WTC11 (cell line): ENCODE measurements around the gene SRPK1. TPM values are rescaled to one million over a fixed set of nuclear protein-coding genes. Genes with fewer than 3 reads are reported as not detected.

ENCODE experiments used
- ATAC-seq: fragments of 200-7000 bp; cut with Tn5 transposase; 2 replicates; pipeline ENCODE4 v1.10.0; 2021; ENCODE audit warnings: mild to moderate bottlenecking, moderate library complexity
- CTCF ChIA-PET: fragments of 300-600 bp; sonication (Branson Sonifier 250); formaldehyde crosslinking; loops from one replicate; lab custom pipeline; 2021; ENCODE audit warnings: antibody characterized with exemption; lab: Charles Lee
- POLR2A ChIA-PET: fragments of 350-600 bp; sonication (Branson Sonifier 250); formaldehyde crosslinking; loops from one replicate; lab custom pipeline; 2021; ENCODE audit warnings: antibody characterized with exemption; lab: Charles Lee
- DNase-seq: peaks from one replicate; pipeline ENCODE4 v3.0.0; 2021; ENCODE audit warnings: low spot score
- H3K27ac Mint-ChIP-seq: 2 replicates; pipeline ENCODE4 v1.8.0; 2021; ENCODE audit warnings: mixed read lengths
- H3K27me3 Mint-ChIP-seq: 2 replicates; pipeline ENCODE4 v1.8.0; 2021; ENCODE audit warnings: low read depth, mild to moderate bottlenecking, moderate library complexity, mixed read lengths
- H3K36me3 Mint-ChIP-seq: 2 replicates; pipeline ENCODE4 v1.8.0; 2021; ENCODE audit warnings: mixed read lengths
- H3K4me1 Mint-ChIP-seq: 2 replicates; pipeline ENCODE4 v1.8.0; 2022; ENCODE audit warnings: mixed read lengths
- H3K4me3 Mint-ChIP-seq: 2 replicates; pipeline ENCODE4 v1.8.0; 2021; ENCODE audit warnings: mild to moderate bottlenecking, moderate library complexity, mixed read lengths
- H3K9me3 Mint-ChIP-seq: 2 replicates; pipeline ENCODE4 v1.8.0; 2021; ENCODE audit warnings: mixed read lengths
- CREM ChIP-seq: sonication (generic); formaldehyde crosslinking; IDR thresholded peaks from 2 replicates; pipeline ENCODE4 v1.8.1; 2022; ENCODE audit warnings: mild to moderate bottlenecking, missing genetic modification reagents, moderate library complexity
- ETV6 ChIP-seq: sonication (generic); formaldehyde crosslinking; IDR thresholded peaks from 2 replicates; pipeline ENCODE4 v1.8.1; 2022; ENCODE audit warnings: mild to moderate bottlenecking, missing genetic modification reagents
- HMGA2 ChIP-seq: fragments of 250-450 bp; sonication (Bioruptor Pico); IDR thresholded peaks from 2 replicates; pipeline ENCODE4 v1.4.0; 2021; ENCODE audit warnings: mild to moderate bottlenecking, moderate library complexity
- JUN ChIP-seq: sonication (generic); formaldehyde crosslinking; IDR thresholded peaks from 2 replicates; pipeline ENCODE4 v1.8.0; 2023; ENCODE audit warnings: mild to moderate bottlenecking, missing genetic modification reagents
- KAT7 ChIP-seq: sonication (generic); formaldehyde crosslinking; IDR thresholded peaks from 2 replicates; pipeline ENCODE4 v1.8.1; 2023; ENCODE audit warnings: missing genetic modification reagents, mild to moderate bottlenecking, borderline replicate concordance
- NR2C2 ChIP-seq: sonication (generic); formaldehyde crosslinking; IDR thresholded peaks from 2 replicates; pipeline ENCODE4 v1.8.0; 2022; ENCODE audit warnings: mild to moderate bottlenecking, missing genetic modification reagents
- PRDM15 ChIP-seq: sonication (generic); formaldehyde crosslinking; IDR thresholded peaks from 2 replicates; pipeline ENCODE4 v1.8.0; 2022; ENCODE audit warnings: missing genetic modification reagents
- ZNF121 ChIP-seq: sonication (generic); formaldehyde crosslinking; IDR thresholded peaks from 2 replicates; pipeline ENCODE4 v1.8.0; 2023; ENCODE audit warnings: missing genetic modification reagents
- ZNF416 ChIP-seq: fragments of 250-450 bp; sonication (Bioruptor Pico); IDR thresholded peaks from 2 replicates; pipeline ENCODE4 v1.9.0; 2021; ENCODE audit warnings: mild to moderate bottlenecking, inconsistent platforms
- ZNF512 ChIP-seq: sonication (generic); formaldehyde crosslinking; IDR thresholded peaks from 2 replicates; pipeline ENCODE4 v1.8.1; 2022; ENCODE audit warnings: missing genetic modification reagents, borderline replicate concordance
- total RNA-seq: library from RNA; stranded (reverse); gene quantifications from 3 replicates; pipeline ENCODE4 v1.2.3, GENCODE V29; 2021
- TF ChIP-seq, protein P1 (sequence below): sonication (generic); formaldehyde crosslinking; conservative IDR thresholded peaks from 2 replicates; pipeline ENCODE4 v1.8.1; 2023; ENCODE audit warnings: mild to moderate bottlenecking, low read depth, missing genetic modification reagents, moderate library complexity
- TF ChIP-seq, protein P2 (sequence below): sonication (generic); formaldehyde crosslinking; IDR thresholded peaks from 2 replicates; pipeline ENCODE4 v1.8.0; 2022; ENCODE audit warnings: mild to moderate bottlenecking, missing genetic modification reagents
- TF ChIP-seq, protein P3 (sequence below): sonication (generic); formaldehyde crosslinking; IDR thresholded peaks from 2 replicates; pipeline ENCODE4 v1.8.1; 2022; ENCODE audit warnings: mild to moderate bottlenecking, missing genetic modification reagents, moderate library complexity, borderline replicate concordance
- TF ChIP-seq, protein P4 (sequence below): sonication (generic); formaldehyde crosslinking; conservative IDR thresholded peaks from 2 replicates; pipeline ENCODE4 v1.8.1; 2022; ENCODE audit warnings: mild to moderate bottlenecking, missing genetic modification reagents

Gene SRPK1
- total RNA-seq, 1 experiment from 2014 or later = 100.0 TPM

- H3K4me1 Mint-ChIP-seq = peaks cover 13% of the 10 kb centered on the region
- no peak for ATAC-seq
These were observed 109.8 kb downstream of the SRPK1 start for GRCh38 chr6:35810971-35811698.

DNA sequence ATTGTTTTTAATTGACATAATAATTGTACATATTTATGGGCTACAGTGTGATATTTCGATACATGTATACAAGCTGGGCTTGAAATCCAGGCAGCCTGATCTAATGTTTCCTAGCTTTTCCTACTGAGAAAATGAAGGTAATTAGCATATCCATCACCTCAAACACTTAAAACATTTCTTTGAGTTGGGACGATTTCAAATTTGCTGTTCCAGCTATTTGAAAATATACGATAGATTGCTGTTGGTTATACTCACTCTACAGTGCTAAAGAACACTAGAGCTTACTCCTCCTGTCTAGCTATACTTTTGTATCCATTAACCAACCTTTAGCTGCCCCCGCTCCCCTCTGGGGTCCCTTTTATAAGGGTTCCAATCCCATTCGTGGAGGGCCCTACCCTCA is 111.1 kb downstream of the SRPK1 start:
- Mint-ChIP-seq H3K27ac (no peak overlapping the region), H3K4me3 (no peak overlapping the region), H3K27me3 (no peaks in the 10 kb centered on the region; the same call in none of the 2 replicates)
- DNase-seq = no peak
- CTCF ChIA-PET = no interaction called here
- TF ChIP-seq NR2C2 = no peak
- no peak for TF ChIP-seq ZNF416 (CRISPR knock-in tag)
- TF ChIP-seq, protein P1, sequence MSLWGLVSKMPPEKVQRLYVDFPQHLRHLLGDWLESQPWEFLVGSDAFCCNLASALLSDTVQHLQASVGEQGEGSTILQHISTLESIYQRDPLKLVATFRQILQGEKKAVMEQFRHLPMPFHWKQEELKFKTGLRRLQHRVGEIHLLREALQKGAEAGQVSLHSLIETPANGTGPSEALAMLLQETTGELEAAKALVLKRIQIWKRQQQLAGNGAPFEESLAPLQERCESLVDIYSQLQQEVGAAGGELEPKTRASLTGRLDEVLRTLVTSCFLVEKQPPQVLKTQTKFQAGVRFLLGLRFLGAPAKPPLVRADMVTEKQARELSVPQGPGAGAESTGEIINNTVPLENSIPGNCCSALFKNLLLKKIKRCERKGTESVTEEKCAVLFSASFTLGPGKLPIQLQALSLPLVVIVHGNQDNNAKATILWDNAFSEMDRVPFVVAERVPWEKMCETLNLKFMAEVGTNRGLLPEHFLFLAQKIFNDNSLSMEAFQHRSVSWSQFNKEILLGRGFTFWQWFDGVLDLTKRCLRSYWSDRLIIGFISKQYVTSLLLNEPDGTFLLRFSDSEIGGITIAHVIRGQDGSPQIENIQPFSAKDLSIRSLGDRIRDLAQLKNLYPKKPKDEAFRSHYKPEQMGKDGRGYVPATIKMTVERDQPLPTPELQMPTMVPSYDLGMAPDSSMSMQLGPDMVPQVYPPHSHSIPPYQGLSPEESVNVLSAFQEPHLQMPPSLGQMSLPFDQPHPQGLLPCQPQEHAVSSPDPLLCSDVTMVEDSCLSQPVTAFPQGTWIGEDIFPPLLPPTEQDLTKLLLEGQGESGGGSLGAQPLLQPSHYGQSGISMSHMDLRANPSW = no peak
- no peak for TF ChIP-seq HMGA2 (CRISPR knock-in tag)
- TF ChIP-seq, protein P2, sequence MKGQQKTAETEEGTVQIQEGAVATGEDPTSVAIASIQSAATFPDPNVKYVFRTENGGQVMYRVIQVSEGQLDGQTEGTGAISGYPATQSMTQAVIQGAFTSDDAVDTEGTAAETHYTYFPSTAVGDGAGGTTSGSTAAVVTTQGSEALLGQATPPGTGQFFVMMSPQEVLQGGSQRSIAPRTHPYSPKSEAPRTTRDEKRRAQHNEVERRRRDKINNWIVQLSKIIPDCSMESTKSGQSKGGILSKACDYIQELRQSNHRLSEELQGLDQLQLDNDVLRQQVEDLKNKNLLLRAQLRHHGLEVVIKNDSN (CRISPR knock-in tag) = no peak
- TF ChIP-seq ETV6 (CRISPR knock-in tag) = no peak
- TF ChIP-seq CREM (CRISPR knock-in tag) = no peak
- TF ChIP-seq JUN (CRISPR knock-in tag) = no peak
- TF ChIP-seq, protein P3, sequence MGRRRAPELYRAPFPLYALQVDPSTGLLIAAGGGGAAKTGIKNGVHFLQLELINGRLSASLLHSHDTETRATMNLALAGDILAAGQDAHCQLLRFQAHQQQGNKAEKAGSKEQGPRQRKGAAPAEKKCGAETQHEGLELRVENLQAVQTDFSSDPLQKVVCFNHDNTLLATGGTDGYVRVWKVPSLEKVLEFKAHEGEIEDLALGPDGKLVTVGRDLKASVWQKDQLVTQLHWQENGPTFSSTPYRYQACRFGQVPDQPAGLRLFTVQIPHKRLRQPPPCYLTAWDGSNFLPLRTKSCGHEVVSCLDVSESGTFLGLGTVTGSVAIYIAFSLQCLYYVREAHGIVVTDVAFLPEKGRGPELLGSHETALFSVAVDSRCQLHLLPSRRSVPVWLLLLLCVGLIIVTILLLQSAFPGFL (CRISPR knock-in tag) = no peak
- TF ChIP-seq, all 79 proteins: peak for 0
- no peak for ATAC-seq
- H3K36me3 Mint-ChIP-seq = no peaks in the 10 kb centered on the region
- no peaks in the 10 kb centered on the region for H3K9me3 Mint-ChIP-seq
- POLR2A ChIA-PET = no interaction called here
- peaks cover 13% of the 10 kb centered on the region for H3K4me1 Mint-ChIP-seq

More at GRCh38 chr6:35810971-35811698, 109.8 kb downstream of the SRPK1 start:
- no peak for DNase-seq
- H3K27me3 Mint-ChIP-seq = peaks cover 3% of the 10 kb centered on the region; the same call in 1 of the 2 replicates
- TF ChIP-seq KAT7 (CRISPR knock-in tag) (no peak), ZNF121 (CRISPR knock-in tag) (no peak)
- CTCF ChIA-PET = no interaction called here
- no peaks in the 10 kb centered on the region for H3K9me3 Mint-ChIP-seq
- H3K4me3 Mint-ChIP-seq = no peak overlapping the region
- no peaks in the 10 kb centered on the region for H3K36me3 Mint-ChIP-seq
- no peak overlapping the region for H3K27ac Mint-ChIP-seq
- POLR2A ChIA-PET = interaction anchor here (0.6 kb wide), 1 partner anchor 217 kb away, joined by 3 read pairs; no protein-coding TSS in a partner anchor

GRCh38 chr6:35808688-35809087 is 112.2 kb downstream of the SRPK1 start:
- peak; percentile 25 for DNase-seq
- Mint-ChIP-seq H3K27me3 (no peaks in the 10 kb centered on the region; the same call in none of the 2 replicates), H3K9me3 (no peaks in the 10 kb centered on the region), H3K4me1 (peaks cover 13% of the 10 kb centered on the region), H3K27ac (no peak overlapping the region), H3K36me3 (no peaks in the 10 kb centered on the region)
- ChIA-PET POLR2A (no interaction called here), CTCF (no interaction called here)
- ATAC-seq = no peak
- TF ChIP-seq ZNF512 (CRISPR knock-in tag) (no peak), PRDM15 (CRISPR knock-in tag) (no peak)
- TF ChIP-seq, protein P4, sequence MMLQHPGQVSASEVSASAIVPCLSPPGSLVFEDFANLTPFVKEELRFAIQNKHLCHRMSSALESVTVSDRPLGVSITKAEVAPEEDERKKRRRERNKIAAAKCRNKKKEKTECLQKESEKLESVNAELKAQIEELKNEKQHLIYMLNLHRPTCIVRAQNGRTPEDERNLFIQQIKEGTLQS (CRISPR knock-in tag) = no peak
- TF ChIP-seq, all 79 proteins: peak for 0
- no peak overlapping the region for H3K4me3 Mint-ChIP-seq
